Measurements from ENCODE around the gene FBXL16. TPM values are rescaled to one million over a fixed set of nuclear protein-coding genes. Genes with fewer than 3 reads are reported as not detected.

The FBXL16 gene
- total RNA-seq, 4 donors from 2014 or later, result 0.21 to 0.37 TPM; not detected in 2

- intact Hi-C loops (cut with DNase I; ENCODE audit: low total_unique reads), result no loop called here
- DNase-seq, result peak; percentile 90
- peak within 1 kb of the TSS; percentile 86 to 96 for H3K27ac ChIP-seq
- peak within 1 kb of the TSS; percentile 43 to 82 for H3K4me3 ChIP-seq
- H3K4me1 ChIP-seq, result peaks cover 0 to 38% of the 10 kb centered on the region in 2 donors
- no peaks in the 10 kb centered on the region for H3K9me3 ChIP-seq
- H3K36me3 ChIP-seq, result no peaks in the 10 kb centered on the region
- TF ChIP-seq, protein P1, sequence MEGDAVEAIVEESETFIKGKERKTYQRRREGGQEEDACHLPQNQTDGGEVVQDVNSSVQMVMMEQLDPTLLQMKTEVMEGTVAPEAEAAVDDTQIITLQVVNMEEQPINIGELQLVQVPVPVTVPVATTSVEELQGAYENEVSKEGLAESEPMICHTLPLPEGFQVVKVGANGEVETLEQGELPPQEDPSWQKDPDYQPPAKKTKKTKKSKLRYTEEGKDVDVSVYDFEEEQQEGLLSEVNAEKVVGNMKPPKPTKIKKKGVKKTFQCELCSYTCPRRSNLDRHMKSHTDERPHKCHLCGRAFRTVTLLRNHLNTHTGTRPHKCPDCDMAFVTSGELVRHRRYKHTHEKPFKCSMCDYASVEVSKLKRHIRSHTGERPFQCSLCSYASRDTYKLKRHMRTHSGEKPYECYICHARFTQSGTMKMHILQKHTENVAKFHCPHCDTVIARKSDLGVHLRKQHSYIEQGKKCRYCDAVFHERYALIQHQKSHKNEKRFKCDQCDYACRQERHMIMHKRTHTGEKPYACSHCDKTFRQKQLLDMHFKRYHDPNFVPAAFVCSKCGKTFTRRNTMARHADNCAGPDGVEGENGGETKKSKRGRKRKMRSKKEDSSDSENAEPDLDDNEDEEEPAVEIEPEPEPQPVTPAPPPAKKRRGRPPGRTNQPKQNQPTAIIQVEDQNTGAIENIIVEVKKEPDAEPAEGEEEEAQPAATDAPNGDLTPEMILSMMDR (IDR thresholded peaks at IDR 0.05), result peak in 1 of 4 experiments; percentile 2
- TF ChIP-seq POLR2A (IDR thresholded peaks at IDR 0.05), result peak; percentile 66 to 88
- no peaks in the 10 kb centered on the region for H3K27me3 ChIP-seq
Measured at GRCh38 chr16:679814-680624, 25.6 kb downstream of the FBXL16 start, which contains the start of gene STUB1. TSS of gene STUB1 (plus strand) at chr16:680410. CDS start at chr16:680526, 116 bp downstream.

- H3K27ac ChIP-seq, result peak overlapping the region; percentile 65 to 96
- H3K36me3 ChIP-seq, result no peaks in the 10 kb centered on the region
- intact Hi-C loops (cut with DNase I; ENCODE audit: low total_unique reads), result no loop called here
- TF ChIP-seq, protein P1 (IDR thresholded peaks at IDR 0.05), result no peak
- TF ChIP-seq POLR2A (IDR thresholded peaks at IDR 0.05), result no peak
- H3K27me3 ChIP-seq, result no peaks in the 10 kb centered on the region
- DNase-seq, result peak; percentile 70 to 73
- H3K4me3 ChIP-seq, result peak overlapping the region; percentile 43 to 82
- no peaks in the 10 kb centered on the region for H3K9me3 ChIP-seq
- H3K4me1 ChIP-seq, result peaks cover 0 to 34% of the 10 kb centered on the region in 2 donors
Measured at GRCh38 chr16:678858-679813, 26.5 kb downstream of the FBXL16 start.

GRCh38 chr16:678209-678857 lies 27.3 kb downstream of the FBXL16 start:
- Histone ChIP-seq H3K27ac (no peak overlapping the region), H3K9me3 (no peaks in the 10 kb centered on the region), H3K4me3 (no peak overlapping the region), H3K4me1 (peaks cover 0 to 28% of the 10 kb centered on the region in 2 donors), H3K36me3 (no peaks in the 10 kb centered on the region), H3K27me3 (no peaks in the 10 kb centered on the region)
- no peak for DNase-seq
- TF ChIP-seq, protein P1 (IDR thresholded peaks at IDR 0.05), result no peak
- TF ChIP-seq POLR2A (IDR thresholded peaks at IDR 0.05), result no peak
- intact Hi-C loops (cut with DNase I; ENCODE audit: low total_unique reads), result no loop called here

DNA sequence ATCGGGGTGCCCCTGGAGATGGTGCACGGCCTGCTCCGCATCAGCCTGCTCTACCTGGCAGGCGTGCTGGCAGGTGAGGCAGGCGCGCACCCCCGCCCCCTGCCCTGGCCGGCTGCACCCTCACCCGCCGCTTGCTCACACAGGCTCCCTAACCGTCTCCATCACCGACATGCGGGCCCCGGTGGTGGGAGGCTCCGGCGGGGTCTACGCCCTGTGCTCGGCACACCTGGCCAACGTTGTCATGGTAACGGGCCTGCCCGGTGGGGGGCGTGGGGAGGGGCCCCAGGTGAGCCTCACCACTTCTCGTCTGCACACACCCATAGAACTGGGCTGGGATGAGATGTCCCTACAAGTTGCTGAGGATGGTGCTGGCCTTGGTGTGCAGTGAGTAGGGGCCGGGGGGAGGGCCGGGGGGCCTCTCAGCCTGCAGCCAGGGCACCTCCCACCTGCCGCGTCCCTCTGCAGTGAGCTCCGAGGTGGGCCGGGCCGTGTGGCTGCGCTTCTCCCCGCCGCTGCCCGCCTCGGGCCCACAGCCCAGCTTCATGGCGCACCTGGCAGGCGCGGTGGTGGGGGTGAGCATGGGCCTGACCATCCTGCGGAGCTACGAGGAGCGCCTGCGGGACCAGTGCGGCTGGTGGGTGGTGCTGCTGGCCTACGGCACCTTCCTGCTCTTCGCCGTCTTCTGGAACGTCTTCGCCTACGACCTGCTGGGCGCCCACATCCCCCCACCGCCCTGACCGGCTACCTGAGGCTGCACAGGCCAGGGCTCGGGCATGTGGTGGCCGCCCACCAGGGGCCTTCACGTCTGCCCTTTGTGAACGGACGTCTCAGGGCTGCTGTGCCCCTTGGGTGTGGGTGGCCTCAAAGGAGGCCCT lies 28.0 kb downstream of the FBXL16 start:
- no peak overlapping the region for H3K4me3 ChIP-seq
- no peak for DNase-seq
- H3K36me3 ChIP-seq, result no peaks in the 10 kb centered on the region
- H3K27ac ChIP-seq, result no peak overlapping the region
- no peaks in the 10 kb centered on the region for H3K9me3 ChIP-seq
- peaks cover 0 to 25% of the 10 kb centered on the region in 2 donors for H3K4me1 ChIP-seq
- H3K27me3 ChIP-seq, result no peaks in the 10 kb centered on the region
- intact Hi-C loops (cut with DNase I; ENCODE audit: low total_unique reads), result no loop called here
- no peak for TF ChIP-seq POLR2A (IDR thresholded peaks at IDR 0.05)
- TF ChIP-seq, protein P1 (IDR thresholded peaks at IDR 0.05), result no peak
